Prostate gland (tissue), 2 donors: Measurements from ENCODE around the gene DNAJB1.

Experiments used
- CTCF ChIP-seq, 4 experiments: fragments of 200-600 bp in 2 of 4; fragments of 450-650 bp in 2 of 4; sonication (generic) in 2 of 4; IDR thresholded peaks; 1 replicate in 3 of 4; 2 replicates in 1 of 4; pipeline ENCODE4 v1.5.1; 2016 to 2019; ENCODE audit warnings: antibody characterized with exemption in 4 of 4, mild to moderate bottlenecking in 2 of 4, moderate library complexity in 2 of 4
- POLR2A ChIP-seq: fragments of 450-650 bp; IDR thresholded peaks from one replicate; pipeline ENCODE4 v1.6.1; 2016; ENCODE audit warnings: antibody characterized with exemption, mild to moderate bottlenecking
- POLR2AphosphoS5 ChIP-seq: sonication (generic); formaldehyde crosslinking; IDR thresholded peaks from one replicate; pipeline ENCODE4 v1.6.1; 2017; ENCODE audit warnings: antibody characterized with exemption

GRCh38 chr19:14510311-14511228 lies 7.6 kb downstream of the DNAJB1 start:
- TF ChIP-seq CTCF (IDR thresholded peaks at IDR 0.05) (no peak), POLR2A (no peak), POLR2AphosphoS5 (peak; percentile 5)
